NCI-H2227 (cell line): Measurements from ENCODE around the gene THRAP3.

ENCODE experiments used
- DNase-seq: peaks from one replicate; lab custom pipeline; 2025; ENCODE audit not compliant: unreplicated experiment; lab: John Stamatoyannopoulos, UW

Gene THRAP3

DNA sequence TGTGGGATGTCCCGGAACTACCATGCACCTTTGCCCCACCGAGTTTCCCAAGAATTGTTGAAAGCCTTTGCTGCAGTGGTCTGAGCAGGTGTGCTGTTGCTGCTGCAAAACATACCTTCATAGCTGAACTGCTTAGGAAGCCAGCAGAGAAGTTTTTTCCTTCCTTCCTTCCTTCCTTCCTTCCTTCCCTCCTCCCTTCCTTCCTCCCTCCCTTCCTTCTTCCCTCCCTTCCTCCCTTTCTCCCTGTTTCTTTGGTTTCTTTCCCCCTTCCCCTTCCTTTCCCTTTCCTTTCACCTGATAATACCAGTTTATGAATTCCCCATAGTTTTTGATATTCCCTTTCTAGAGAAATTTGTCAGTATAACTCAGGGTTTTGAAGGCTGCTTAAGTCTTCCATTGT, 71.1 kb downstream of the THRAP3 start:
- no peak for DNase-seq

DNA sequence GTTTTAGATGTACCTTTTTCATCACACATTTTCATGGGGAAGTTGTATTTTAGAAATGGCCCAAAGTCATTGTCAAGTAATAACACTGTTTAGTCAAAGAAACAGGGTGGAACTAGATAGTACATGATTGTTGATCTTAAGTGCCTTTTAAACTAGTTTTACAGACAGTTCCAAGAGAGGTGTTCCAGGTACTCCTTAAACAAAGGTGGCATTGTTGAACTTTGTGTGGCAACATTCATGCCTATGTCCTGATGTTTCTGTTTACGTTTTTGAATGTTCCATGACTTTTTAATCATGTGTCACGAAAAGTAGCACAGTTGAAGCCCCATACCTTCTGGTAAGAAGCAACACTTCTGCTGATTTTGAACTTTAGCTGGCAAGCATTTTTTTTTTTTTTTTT, 72.8 kb downstream of the THRAP3 start:
- no peak for DNase-seq

DNA sequence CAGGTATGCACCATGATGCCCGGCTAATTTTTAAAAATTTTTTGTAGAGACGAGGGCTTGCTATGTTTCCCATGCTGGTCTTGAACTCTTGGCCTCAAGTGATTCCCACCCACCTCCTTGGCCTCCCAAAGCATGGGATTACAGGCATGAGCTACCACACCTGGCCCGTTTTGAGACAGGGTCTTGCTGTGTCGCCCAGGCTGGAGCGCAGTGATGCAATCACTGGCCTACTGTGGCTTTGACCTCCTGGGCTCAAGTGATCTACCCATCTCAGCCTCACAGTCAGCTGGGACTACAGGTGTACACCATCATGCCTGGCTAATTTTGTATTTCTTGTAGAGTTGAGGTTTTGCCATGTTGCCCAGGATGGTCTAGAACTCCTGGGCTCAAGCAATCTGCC, 74.4 kb downstream of the THRAP3 start:
- no peak for DNase-seq

DNA sequence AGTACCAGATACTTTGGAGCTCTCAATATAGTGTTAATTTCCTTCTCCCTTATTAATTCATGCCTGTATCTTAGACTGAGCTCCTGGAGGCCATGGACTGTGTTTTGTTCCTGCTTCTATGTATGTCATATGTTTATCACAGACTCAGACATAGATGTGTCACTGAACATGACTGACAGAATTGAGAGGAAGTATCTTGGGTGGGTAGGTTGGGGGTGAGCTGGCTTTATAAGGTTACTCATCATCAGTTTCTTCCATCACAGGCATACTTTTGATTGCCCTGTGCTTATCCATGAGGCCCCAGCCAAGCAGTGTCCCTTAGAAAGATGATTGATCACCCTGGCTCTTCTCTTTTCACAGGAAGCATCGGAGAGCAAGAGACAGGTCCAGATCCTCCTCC, 76.3 kb downstream of the THRAP3 start:
- no peak for DNase-seq

DNA sequence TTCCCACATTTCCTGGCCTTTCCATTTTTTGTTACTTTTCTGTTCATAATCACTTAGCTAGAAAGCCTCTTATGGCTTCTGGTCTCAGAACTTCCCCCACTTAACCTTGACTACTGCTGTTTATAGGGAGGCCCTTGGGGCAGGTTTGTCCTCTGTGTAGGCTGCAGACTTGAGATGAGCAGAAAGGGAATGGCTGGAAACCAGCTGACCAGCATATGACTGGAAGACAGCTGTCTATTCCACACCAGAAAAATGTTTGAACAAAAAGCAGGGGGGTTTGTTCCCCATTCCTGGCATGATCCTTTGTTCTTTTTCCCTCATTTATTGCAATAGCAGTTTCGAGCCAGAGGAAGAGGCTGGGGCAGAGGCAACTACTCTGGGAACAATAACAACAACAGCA, 77.0 kb downstream of the THRAP3 start:
- no peak for DNase-seq

DNA sequence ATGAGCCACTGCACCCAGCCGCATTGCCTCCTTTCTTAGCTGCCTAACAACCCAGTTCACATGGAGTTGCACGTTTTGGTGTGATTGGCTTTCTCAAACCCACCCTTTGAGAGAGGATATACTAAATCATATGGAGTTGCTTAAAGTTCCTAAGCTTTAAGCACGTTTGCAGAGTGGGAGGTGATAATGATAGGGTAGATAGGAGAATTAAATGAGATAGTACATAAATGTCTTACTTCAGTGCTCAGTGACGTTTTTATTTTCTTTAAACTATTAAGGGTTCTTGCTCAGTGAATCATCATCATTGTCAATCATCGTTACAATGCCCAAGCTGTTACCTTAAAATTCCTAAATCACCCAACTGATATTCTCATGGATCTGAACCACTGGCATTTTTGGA, 79.0 kb downstream of the THRAP3 start:
- DNase-seq: no peak

DNA sequence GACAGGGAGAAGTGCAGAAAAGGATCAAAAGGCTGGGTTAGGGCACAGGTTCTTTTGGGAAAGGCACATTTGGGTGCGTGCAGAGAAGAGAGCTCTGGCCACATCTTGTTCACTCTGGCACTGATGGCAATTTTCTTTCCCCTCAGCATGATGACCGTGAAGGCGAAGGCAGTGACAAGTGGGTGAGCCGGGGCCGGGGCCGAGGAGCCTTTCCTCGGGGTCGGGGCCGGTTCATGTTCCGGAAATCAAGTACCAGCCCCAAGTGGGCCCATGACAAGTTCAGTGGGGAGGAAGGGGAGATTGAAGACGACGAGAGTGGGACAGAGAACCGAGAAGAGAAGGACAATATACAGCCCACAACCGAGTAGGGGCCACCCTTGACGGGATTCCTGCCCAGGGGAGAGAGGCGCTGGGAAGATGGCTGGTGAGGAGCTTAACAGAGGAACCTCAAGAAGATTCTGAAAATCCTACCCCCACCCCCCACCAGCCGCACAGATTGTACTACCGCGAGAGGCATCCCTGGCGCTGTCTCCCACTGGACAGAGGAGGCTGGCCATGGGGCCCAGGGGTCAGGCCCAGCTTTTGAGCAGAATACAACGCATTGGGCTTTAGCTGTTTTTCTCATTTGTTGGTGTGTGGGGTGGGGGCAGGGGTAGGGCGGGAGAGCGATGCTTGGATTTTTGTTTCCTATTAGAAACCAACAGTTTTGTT, 79.6 kb downstream of the THRAP3 start:
- DNase-seq: no peak

DNA sequence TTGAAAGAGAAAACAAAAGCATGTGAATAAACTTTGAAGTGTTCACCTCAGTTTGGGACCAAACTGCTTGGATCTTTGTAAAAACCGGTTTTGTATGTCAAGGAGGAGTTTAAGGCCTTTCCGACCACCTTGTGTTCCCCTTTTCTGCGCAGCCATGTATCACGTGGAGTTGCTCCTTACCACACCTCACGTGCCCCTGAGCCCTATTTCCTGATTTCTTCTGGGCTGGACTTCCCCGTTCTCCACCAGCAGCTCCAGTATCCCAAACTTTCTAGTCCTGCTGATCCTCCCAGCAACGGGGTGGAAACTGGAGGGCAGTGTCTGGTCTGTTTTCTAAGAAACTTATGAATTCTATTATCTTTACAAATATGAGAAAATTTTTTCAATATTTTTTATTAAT, 80.3 kb downstream of the THRAP3 start:
- DNase-seq: no peak

GRCh38 chr1:36304970-36305914, 81.0 kb downstream of the THRAP3 start:
- DNase-seq: no peak

GRCh38 chr1:36305915-36306209, 81.6 kb downstream of the THRAP3 start:
- no peak for DNase-seq

- DNase-seq: peak; percentile 70
Observed at GRCh38 chr1:36306210-36306901, 82.1 kb downstream of the THRAP3 start, which contains the start of gene SH3D21. SH3D21 (plus strand) TSS chr1:36306368; CDS start chr1:36306421, 53 bp downstream.

DNA sequence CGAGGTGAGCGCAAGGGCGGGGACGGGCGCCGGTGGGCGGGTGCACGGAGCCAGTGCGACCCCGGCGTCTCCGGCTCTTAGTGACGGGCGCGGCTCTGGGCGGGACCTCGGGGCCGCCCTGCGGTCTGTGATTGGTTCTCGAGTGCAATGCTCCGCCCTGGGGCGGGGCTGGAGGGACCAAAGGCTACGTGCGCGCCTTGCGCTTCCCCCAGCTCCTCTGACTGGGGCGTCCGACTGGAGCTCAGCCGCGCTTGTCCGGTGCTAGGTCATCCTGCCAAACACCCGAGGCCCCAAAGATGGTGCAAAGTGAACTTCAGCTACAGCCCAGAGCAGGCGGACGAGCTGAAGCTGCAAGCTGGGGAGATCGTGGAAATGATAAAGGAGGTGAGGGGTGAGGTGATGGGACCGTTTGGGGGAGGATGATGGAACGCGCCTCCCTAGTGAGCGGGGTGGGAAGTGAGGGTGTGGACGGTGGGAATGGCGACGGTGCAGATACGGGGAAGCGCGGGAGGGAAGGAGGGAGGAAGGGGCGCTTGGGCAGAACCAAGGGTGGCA, 82.7 kb downstream of the THRAP3 start:
- DNase-seq: peak; percentile 98

DNA sequence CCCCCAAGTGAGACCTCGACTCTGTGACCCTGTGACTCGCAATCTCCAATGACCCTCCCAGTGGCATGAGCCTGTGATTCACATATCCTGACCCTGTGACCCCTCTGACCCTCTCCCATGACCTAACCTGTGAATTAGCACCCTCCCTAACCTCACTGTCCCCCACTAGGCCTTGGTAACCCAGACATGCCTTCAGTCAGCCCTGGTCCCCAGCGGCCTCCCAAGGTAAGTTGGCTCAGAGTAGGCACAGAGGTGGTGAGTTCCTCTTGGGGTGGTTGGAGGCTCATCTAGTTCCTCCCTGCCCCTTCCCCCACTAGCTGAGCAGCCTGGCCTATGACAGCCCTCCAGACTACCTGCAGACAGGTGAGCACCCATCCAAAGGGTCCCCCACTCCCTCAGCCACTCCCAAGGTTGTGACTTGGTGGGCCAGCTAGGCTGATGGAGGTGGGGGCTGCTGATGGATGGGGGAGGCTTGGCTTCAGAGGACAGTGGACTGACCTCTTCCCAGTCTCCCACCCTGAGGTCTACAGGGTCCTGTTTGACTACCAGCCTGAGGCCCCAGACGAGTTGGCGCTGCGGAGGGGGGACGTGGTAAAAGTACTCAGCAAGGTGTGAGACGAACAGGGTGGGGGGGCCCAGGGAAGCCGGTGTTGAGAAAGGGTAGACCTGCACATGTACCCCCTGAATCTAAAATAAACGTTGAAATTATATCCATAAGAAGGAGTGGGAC, 83.5 kb downstream of the THRAP3 start:
- DNase-seq: no peak

- no peak for DNase-seq
Observed at GRCh38 chr1:36309397-36309796, 85.2 kb downstream of the THRAP3 start.

DNA sequence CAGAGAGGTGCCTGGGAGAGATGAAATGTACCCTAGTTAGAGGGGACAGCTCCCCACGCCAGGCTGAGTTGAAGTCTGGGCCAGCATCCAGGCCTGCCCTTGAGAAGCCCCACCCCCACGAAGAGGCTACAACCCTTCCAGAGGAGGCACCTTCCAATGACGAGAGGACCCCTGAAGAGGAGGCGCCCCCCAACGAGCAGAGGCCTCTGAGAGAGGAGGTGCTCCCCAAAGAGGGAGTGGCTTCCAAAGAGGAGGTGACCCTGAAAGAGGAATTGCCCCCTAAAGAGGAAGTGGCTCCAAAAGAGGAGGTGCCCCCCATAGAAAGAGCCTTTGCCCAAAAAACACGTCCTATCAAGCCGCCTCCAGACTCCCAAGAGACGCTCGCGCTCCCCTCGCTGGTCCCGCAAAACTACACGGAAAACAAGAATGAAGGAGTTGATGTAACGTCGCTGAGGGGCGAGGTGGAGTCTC, 96.1 kb downstream of the THRAP3 start:
- no peak for DNase-seq

GRCh38 chr1:36320767-36321118, 96.5 kb downstream of the THRAP3 start:
- no peak for DNase-seq

DNA sequence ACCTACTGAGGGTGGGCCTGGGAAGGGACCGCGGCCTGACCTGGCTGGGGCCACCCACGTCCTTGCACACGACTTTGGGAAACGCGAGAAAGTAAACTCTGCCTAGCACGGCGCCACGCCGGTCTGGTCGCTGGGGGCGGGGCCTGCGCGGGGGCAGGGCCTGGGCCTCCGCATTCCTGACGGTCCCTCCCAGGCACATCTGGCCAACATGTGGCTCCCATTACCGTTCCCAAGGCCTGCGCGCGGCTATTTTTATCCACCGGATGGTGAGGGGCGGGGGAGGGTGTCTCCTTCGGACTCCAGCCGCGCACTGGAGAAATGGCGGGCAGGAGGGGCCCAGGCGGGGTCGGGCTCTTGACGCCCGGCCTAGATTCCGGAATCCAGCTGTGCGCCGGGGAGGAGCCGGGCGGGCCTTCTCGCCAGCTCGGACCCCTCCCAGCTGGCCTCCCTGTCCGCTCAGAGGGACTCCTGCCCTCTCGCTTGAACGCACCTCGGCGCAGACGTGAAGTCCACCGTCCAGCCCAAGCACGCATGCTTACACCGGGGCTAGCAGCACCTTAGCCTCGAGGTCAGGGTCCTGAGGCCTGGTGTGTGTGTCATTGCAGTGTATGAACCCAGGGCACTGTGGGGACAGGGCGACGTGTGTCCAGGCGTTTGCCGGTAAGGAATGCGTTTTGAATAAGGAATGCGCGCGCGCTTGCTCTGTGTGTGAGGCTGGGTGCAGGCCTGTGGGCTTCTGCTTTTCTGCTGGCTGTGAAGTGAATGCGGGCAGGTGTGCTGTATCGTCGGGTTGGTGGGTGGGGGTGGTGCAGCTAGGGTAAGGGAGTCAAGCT, 97.1 kb downstream of the THRAP3 start:
- DNase-seq: no peak

GRCh38 chr1:36322041-36322785, 98.0 kb downstream of the THRAP3 start:
- no peak for DNase-seq
